HG03108 (cell line): ENCODE data around the gene OTOG.
"Not testable (repeated sequence)": the region's sequence is repeated elsewhere in the genome, so short reads cannot be mapped to it uniquely, and the experiment has no call there.

ENCODE experiments used
- ATAC-seq: cut with Tn5 transposase; IDR thresholded peaks from one replicate; pipeline ENCODE4 v1.9.1; 2021; ENCODE audit warnings: moderate library complexity; ENCODE audit not compliant: unreplicated experiment

OTOG gene

DNA sequence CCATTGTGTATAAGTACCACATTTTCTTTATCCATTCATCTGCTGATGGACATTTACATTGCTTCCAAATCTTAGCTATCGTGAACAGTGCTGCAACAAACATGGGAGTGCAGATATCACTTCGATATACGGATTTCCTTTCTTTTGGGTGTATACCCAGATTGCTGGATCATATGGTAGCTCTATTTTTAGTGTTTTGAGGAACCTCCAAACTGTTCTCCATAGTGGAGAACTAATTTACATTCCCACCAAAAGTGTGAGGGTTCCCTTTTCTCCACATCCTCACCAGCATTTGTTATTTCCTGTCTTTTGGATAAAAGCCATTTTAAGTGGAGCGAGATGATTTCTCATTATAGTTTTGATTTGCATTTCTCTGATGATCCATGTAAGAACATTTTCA lies 75.7 kb downstream of the OTOG start:
- ATAC-seq = not testable (repeated sequence)

DNA sequence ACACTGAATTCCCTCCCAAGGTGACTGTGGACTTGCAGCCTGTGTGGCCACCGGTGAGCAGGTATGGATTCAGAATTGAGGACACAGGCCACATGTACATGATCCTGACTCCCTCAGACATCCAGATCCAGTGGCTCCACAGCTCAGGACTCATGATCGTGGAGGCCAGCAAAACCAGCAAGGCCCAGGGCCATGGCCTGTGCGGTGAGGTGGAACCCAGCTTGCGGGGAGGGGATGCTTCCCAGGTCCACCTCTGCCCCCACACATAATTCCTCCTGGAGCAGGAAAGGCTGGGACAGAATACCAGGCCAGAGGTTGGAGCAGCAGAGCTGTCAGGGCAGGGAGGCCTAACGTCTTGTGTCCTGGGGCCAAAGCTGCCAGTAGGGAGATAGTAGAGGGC lies 82.1 kb downstream of the OTOG start:
- no peak for ATAC-seq

DNA sequence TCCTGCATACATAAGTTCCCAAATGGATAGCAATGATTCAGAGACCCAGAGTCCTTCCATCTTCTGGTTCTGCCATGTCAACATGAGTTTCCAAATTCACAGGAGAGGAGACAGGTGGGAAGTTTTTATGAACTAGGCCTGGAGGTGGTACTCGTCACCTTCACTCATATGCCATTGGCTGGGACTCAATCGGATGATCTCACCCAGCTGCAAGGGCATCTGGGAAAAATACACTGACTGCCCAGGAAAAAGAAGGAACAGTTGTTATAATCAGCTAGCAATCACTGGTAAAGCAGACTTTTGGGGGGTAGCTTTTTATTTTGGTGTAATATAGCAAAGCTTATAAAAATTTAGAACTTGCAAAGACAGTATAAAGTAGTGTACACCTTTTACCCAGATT lies 83.9 kb downstream of the OTOG start:
- ATAC-seq = no peak

DNA sequence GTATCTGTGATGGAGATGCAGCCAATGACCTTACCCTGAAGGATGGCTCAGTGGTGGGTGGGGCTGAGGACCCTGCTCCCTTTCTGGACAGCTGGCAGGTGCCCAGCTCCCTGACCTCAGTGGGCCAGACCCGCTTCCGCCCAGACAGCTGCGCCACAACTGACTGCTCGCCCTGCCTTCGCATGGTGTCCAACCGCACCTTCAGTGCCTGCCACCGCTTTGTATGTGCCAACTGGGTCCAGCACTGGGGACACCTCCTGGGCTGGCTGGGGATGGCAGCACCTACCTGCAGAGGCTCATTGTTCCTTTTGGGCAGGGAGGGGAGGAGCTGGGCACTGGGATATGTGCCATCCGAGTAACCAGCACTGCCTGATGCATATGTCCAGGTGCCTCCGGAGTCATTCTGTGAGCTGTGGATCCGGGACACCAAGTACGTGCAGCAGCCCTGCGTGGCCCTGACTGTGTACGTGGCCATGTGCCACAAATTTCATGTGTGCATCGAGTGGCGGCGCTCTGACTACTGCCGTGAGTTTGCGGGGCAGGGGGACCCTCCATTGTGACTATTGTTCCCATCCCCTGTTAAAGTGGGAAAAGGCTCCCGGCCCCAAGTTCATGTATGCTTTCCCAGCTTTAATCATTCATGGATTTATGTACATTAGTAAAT lies 84.8 kb downstream of the OTOG start:
- ATAC-seq = no peak

- no peak for ATAC-seq
These were observed 86.4 kb downstream of the OTOG start for GRCh38 chr11:17633279-17633986.

DNA sequence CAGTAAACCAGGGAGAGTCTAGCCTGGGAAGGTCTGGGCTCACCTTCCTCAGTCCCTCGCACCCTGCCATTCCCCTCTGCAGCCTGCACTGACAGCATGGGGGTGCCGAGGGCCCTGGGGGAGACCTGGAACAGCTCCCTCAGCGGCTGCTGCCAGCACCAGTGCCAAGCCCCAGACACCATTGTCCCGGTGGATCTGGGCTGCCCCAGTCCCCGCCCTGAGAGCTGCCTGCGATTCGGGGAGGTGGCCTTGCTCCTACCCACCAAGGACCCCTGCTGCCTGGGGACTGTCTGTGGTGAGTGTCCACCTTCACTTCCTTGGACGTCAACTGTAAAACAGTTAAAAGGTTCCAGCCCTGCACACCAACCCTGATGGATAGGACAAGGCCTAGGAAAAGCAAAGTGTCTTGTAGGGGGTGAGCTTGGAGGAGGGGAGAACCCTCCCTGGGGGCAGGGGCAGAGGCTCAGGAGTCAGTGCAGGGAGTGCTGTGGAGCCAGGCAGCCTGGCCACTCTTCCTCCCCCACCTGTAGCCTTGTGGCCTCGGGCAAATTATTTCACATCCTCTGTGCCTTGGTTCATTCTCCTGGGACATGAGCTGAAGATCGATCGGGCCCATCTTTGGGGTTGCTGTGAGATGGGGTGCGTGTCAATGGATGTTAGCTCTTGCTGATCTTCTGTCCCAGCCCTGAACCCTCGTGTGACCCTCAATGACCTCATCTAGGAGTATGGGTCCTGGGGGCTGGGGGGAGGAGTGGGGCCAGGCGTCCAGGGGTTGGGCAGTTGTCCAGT lies 87.1 kb downstream of the OTOG start:
- ATAC-seq = no peak

DNA sequence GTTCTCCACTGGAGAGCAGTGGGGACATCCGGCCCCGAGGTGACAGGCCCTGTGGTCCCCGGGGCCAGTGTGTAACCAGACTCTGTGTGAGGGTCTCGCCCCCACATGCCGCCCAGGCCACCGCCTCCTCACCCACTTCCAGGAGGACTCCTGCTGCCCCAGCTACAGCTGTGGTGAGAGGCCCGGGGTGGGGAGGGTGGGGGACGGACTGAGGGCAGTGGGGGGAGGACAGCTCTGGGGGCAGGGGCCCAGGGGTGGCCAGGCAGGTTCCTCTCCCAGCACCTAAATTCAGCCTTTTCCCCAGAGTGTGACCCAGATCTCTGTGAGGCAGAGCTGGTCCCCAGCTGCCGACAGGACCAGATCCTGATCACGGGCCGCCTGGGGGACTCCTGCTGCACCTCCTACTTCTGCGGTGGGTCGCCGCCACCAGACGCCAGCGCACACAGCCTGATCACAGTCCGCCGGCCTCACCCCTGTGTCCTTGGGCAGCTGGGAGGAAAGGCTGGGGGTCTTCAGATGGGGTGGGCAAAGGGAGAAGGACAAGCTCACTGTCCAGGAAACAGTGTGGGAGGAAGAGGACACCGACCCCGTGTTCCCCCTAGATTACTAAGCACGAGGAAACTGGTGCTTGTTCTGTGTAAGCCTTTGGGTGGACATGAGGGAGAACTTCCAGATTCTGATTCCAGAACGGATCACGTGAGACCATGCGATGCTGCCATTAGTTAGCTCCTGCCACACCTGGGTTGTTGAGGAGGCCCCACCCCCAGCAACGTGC lies 87.9 kb downstream of the OTOG start:
- no peak for ATAC-seq

DNA sequence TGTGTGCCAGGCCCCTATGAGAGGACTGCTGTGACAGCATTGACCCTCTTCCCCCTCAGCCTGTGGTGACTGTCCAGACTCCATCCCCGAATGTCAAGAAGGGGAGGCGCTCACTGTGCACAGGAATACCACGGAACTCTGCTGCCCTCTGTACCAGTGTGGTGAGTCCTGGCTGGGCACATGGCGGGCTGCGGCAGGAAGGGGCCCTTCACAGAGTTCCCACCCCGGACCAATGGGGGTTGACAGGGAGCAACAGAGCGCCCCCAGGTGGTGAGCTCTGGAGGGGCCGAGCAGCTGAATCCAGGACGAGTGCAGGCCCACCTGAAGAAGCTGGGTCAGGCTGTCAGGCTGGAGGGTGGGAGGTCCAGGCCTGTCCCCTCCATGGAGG lies 88.5 kb downstream of the OTOG start:
- no peak for ATAC-seq

DNA sequence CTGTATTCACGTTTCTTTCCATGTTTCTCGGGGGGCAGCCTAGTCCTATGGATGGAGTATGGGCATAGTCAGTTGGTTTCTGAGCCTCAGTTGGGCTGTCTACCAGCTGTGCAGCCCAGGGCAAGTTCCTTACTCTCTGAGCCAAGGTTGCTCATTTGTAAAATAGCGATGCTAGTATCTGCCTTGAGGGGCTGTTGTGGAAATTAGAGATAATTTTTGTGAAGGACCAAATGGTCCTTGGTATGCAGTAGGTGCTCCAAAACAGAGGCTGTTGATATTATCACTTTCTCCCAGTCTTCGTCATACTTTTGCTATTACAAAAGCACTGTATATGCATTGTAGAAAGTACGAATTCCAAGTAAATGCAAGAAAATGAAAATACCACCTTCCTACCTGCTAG lies 89.7 kb downstream of the OTOG start:
- ATAC-seq = no peak

DNA sequence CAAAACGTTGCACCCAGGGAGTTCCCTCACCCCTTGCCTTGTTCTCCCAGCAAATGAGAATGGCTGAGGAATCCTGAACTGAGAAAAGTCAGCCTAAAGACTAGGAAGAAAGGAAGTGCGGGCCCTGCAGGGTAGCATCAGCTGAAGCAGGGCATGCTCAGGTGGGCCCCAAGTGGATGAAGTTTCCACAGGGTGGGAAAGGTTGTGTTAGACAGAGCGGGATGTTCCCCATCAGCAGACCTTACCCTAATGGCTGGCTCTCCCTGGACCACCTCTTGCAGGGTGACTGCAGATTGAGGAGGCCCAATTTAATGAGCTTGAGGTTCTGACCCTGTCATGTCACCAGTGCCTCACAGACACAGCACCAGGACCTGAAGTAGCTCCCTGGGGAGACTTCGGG lies 90.8 kb downstream of the OTOG start:
- ATAC-seq = no peak

GRCh38 chr11:17638311-17638710 lies 91.3 kb downstream of the OTOG start:
- ATAC-seq = no peak

DNA sequence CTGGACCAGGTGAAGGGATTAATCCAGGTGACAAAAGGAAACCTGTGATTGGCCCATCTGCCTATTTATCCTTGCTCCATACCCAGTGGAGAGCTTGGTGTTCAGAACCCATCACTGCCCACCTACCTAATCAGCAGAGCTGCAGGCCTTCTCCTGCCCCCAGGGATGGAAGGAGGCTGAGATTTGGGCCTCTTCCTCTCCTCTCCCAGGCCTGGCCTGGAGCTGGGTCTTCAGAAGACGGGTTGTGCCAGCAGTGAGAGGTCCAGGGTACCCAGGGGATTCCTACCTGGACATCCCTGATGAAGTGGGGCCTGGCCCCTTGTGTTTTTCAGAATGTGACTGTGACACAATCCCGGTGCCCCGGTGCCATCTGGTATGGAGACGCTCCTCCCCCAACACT lies 92.0 kb downstream of the OTOG start:
- ATAC-seq = no peak

DNA sequence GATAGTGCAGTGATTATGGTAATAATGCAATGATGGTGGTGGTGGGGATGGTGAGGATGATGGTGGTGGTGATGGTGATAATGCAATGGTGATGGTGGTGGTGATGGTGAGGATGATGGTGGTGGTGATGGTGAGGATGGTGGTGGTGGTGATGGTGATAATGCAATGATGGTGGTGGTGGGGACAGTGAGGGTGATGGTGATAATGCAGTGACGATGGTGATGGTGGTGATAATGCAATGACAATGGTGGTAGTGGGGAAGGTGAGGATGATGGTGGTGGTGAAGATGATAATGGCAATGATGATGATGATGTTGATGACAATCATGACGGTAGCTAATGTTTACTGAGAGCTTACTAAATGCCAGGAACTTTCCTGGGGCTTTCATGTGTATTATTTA lies 92.7 kb downstream of the OTOG start:
- no peak for ATAC-seq

DNA sequence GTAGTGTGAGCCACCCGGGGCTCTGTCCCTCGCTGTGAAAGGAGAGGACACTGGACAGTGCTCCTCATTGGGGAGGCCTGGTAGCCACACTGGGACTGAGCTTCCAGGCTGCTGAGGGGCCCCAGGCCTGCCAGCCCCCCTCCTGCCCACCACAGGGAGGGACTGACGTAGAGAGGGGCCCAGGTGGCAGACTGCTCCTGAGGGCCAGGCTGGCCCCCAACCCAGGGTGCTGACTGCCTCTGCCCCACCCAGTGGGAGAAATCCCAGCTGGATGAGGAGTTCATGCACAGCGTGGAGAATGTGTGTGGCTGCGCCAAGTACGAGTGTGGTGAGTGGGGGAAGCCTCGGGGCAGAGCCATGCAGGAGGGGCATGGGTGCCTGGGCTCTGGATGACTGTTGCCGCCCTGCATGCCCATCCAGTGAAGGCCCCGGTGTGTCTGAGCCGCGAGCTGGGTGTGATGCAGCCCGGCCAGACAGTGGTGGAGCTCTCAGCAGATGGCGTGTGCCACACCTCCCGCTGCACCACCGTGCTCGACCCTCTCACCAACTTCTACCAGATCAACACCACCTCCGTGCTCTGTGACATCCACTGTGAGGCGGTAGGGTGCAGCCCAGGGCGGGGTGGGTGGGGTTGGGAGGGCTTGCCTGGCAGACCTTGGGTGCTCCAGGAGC lies 93.6 kb downstream of the OTOG start:
- no peak for ATAC-seq

DNA sequence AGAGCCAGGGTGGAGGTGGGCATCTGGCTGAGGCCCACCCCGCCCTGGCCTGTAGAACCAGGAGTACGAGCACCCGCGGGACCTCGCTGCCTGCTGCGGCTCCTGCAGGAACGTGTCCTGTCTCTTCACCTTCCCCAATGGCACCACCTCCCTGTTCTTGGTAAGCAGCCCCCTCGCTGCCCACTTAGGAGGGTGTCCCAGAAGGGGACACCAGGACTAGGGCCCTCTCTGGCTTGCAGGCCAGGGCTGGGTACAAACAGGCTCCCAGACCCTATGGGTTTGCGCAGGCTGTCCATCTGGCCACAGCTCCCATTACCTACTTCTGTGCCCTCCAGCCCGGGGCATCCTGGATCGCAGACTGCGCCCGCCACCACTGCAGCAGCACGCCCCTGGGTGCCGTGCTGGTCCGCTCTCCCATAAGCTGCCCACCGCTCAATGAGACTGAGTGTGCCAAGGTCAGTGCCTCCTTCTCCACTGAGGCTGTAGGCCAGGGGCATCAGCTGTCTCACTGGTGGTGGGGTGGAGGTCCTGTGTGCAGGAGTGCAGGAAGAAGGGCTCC lies 94.8 kb downstream of the OTOG start:
- no peak for ATAC-seq

DNA sequence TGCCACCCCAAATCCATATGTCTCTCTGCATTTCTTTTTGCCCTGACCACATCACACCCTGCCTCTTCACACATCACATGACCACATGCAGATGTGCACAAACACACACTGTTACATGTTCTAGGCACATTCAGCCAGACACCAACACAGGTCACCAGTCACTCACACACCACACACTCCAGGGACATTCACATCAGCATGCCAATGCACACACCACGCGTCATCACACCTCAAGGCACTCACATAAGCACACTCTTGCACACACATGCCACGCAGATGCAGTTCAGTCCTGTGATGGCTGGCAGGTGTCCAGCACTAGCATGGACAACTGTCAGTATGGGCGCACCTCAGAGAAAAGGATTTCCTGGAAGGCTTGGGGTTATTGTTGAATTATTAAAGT lies 95.3 kb downstream of the OTOG start:
- ATAC-seq = no peak

- no peak for ATAC-seq
These were observed 95.9 kb downstream of the OTOG start for GRCh38 chr11:17642980-17643379.

DNA sequence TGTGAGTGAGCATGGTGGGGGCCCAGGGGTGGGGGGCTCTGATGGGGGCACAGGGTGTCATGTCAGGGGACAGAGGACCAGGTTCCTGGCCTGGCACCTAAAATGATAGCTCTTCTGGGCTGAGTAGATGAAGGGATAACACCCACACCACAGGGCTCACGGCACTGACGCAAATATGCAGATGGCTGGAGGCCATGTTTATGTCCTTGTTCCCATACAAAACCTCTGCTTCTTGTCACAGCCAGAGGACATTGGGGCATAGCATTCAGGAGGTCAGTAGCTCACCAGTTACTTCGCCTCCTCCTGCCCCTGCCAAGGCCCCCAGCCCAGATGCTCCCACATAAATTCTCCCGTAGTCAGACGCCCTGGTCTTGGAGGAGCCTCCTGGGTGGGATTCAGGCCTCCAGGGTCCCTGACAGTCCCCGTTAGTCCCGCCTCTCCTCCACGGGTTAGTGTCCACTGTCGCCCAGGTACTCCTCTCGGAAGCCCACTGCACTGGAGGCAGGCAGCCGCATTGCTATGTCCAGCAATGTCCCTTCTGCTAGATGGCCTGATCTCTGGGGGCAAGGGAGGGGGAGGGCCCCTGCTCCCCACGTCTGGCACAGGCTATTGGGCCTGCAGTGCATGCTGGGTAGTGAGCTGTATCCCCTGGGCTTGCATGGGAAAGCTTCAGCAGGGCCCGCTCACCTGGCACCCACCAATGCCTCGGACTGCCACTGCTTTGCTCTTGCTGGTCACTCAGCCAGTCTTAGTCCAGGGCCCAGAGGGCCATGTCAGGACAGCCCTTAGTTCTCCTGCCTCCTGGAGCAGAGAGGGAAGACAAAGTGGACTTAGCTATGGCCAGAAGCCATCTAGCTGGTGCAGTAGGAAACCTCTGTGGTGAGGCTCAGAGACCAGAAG lies 96.7 kb downstream of the OTOG start:
- ATAC-seq = no peak

DNA sequence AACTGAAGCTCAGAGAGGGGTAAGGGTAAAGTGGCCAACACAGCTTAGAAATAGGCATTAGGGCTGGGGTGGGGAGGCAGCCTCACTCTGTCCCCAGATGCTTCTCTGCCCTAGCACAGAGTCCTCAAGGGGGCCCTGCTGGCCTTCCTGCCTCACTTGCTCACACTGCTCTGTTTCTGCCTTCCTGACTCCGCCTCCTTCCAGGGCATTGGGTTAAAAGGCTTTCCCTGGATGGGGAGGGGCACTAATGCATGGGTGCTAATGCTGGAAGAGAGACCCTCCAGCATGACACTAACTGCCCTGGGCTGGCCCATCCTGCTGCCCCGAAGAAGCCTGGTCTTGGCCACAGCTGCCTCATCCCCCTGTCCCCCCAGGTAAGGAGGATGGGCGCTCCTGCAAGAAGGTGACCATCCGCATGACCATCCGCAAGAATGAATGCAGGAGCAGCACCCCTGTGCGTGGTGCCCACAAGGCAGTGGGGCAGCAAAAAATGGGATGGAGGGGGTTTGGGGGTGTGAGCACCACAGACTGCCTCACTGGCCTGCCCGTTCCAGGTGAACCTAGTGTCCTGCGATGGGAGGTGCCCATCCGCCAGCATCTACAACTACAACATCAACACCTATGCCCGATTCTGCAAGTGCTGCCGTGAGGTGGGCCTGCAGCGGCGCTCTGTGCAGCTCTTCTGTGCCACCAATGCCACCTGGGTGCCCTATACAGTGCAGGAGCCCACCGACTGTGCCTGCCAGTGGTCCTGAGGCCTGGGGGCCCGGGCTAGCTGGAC lies 98.3 kb downstream of the OTOG start:
- no peak for ATAC-seq
